ENCODE results near the gene AUTS2.

Gene AUTS2

DNA sequence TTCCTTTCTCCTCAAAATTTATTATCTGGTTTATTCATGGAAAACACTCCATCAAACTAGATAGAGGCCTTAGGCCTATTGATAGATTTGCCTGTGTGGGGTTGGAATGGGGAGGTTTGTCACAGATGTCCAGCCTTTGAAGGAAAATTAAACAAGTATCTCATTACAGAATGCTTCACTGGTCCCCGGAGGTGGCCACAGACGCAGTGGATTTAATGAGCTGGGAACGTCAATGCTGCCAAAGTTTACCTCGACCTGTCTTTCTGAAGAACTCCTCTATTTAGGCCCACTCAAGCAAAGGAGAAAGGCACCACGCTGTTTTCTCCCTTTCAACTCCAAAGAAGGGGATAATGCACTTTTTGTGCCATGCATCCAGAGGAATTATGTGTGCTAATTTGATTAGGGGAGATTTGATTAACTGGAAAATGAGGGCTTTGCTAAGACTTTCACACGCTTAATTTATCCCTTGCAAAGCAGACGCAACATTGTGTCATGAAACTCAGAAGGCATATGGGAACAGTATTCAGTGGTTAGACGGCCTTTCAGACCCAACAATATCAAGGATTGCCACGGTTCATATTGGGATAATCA is 974.9 kb downstream of the AUTS2 start (continued):
- TF ChIP-seq ATF2 (tag by site-specific recombination; IDR thresholded peaks at IDR 0.05; ENCODE audit: low read depth) (no peak), ZNF24 (tag by site-specific recombination; IDR thresholded peaks at IDR 0.05) (no peak), ZFP37 (tag by site-specific recombination; IDR thresholded peaks at IDR 0.05) (no peak), ZNF654 (tag by site-specific recombination; IDR thresholded peaks at IDR 0.05; ENCODE audit: low read depth) (no peak)

- TF ChIP-seq ZNF549 (tag by site-specific recombination; IDR thresholded peaks at IDR 0.05) (no peak), ZNF169 (tag by site-specific recombination; IDR thresholded peaks at IDR 0.05) (no peak), SP3 (tag by site-specific recombination; IDR thresholded peaks at IDR 0.05) (no peak), ZNF558 (tag by site-specific recombination; IDR thresholded peaks at IDR 0.05) (no peak), SP2 (tag by site-specific recombination; IDR thresholded peaks at IDR 0.05) (no peak), ZNF658 (tag by site-specific recombination; IDR thresholded peaks at IDR 0.05) (no peak), ZNF214 (tag by site-specific recombination; IDR thresholded peaks at IDR 0.05; ENCODE audit: borderline replicate concordance) (no peak), GLI4 (tag by site-specific recombination; IDR thresholded peaks at IDR 0.05) (no peak), SCRT1 (tag by site-specific recombination; IDR thresholded peaks at IDR 0.05; ENCODE audit: borderline replicate concordance) (no peak), ZNF514 (tag by site-specific recombination; IDR thresholded peaks at IDR 0.05) (no peak), BCL11A (tag by site-specific recombination; IDR thresholded peaks at IDR 0.05; ENCODE audit: low read depth) (no peak)
- Histone ChIP-seq H3K36me3 (ENCODE audit: control insufficient read depth in 2 of 2, insufficient read depth in 1 of 2, low read length in 2 of 2) (no peaks in the 10 kb centered on the region), H3K4me3 (ENCODE audit: low read depth, low read length) (no peak overlapping the region), H3K27ac (ENCODE audit: extremely low read depth, low read depth, low read length) (no peak overlapping the region), H3K9me3 (ENCODE audit: control insufficient read depth, insufficient read depth, low read depth, low read length) (no peaks in the 10 kb centered on the region), H3K4me1 (ENCODE audit: control insufficient read depth, insufficient read depth, low read length) (peaks cover 26% of the 10 kb centered on the region)
- ChIA-PET POLR2A (no interaction called here), CTCF (interaction anchor here (0.9 kb wide), 1 partner anchor 122 kb away, joined by 5 read pairs; no protein-coding TSS in a partner anchor)
Observed at GRCh38 chr7:70573696-70574095, 975.4 kb downstream of the AUTS2 start.

DNA sequence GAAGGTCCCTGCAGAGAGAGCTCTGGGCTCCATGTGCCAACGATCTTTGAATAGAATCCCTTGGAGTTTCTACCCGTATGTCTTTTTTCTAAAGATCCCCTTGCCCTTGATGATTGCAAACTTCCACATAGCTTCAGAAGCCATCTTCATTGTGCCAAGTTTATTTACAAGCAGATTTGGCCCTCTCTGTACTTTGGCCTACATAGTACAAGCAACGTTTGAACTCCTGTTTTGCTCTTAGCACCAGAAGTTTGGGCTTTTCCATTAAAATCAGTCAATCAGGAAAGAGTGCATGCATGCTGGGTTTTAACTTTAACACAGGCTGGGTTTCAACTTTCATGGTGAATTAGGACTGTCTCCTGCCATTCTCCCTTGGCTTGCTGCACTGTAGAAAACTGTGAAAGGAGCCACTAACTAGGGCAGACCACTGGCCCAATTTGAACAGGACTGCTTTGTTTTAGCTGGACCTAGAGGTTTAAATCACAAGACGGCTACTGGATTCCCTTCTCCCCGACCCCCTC is 976.1 kb downstream of the AUTS2 start:
- H3K36me3 ChIP-seq (ENCODE audit: control insufficient read depth in 2 of 2, insufficient read depth in 1 of 2, low read length in 2 of 2): no peaks in the 10 kb centered on the region
- peaks cover 19% of the 10 kb centered on the region for H3K4me1 ChIP-seq (ENCODE audit: control insufficient read depth, insufficient read depth, low read length)
- no peak overlapping the region for H3K27ac ChIP-seq (ENCODE audit: extremely low read depth, low read depth, low read length)
- H3K4me3 ChIP-seq (ENCODE audit: low read depth, low read length): no peak overlapping the region
- TF ChIP-seq, protein P1, sequence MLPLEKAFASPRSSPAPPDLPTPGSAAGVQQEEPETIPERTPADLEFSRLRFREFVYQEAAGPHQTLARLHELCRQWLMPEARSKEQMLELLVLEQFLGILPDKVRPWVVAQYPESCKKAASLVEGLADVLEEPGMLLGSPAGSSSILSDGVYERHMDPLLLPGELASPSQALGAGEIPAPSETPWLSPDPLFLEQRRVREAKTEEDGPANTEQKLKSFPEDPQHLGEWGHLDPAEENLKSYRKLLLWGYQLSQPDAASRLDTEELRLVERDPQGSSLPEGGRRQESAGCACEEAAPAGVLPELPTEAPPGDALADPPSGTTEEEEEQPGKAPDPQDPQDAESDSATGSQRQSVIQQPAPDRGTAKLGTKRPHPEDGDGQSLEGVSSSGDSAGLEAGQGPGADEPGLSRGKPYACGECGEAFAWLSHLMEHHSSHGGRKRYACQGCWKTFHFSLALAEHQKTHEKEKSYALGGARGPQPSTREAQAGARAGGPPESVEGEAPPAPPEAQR (tag by site-specific recombination; IDR thresholded peaks at IDR 0.05): no peak
- TF ChIP-seq ZNF560 (tag by site-specific recombination; IDR thresholded peaks at IDR 0.05; ENCODE audit: borderline replicate concordance) (no peak), ZNF510 (tag by site-specific recombination; IDR thresholded peaks at IDR 0.05; ENCODE audit: insufficient replicate concordance) (no peak), WT1 (tag by site-specific recombination; IDR thresholded peaks at IDR 0.05) (no peak)
- TF ChIP-seq, protein P2, sequence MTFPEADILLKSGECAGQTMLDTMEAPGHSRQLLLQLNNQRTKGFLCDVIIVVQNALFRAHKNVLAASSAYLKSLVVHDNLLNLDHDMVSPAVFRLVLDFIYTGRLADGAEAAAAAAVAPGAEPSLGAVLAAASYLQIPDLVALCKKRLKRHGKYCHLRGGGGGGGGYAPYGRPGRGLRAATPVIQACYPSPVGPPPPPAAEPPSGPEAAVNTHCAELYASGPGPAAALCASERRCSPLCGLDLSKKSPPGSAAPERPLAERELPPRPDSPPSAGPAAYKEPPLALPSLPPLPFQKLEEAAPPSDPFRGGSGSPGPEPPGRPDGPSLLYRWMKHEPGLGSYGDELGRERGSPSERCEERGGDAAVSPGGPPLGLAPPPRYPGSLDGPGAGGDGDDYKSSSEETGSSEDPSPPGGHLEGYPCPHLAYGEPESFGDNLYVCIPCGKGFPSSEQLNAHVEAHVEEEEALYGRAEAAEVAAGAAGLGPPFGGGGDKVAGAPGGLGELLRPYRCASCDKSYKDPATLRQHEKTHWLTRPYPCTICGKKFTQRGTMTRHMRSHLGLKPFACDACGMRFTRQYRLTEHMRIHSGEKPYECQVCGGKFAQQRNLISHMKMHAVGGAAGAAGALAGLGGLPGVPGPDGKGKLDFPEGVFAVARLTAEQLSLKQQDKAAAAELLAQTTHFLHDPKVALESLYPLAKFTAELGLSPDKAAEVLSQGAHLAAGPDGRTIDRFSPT (tag by site-specific recombination; IDR thresholded peaks at IDR 0.05): no peak
- TF ChIP-seq, protein P3, sequence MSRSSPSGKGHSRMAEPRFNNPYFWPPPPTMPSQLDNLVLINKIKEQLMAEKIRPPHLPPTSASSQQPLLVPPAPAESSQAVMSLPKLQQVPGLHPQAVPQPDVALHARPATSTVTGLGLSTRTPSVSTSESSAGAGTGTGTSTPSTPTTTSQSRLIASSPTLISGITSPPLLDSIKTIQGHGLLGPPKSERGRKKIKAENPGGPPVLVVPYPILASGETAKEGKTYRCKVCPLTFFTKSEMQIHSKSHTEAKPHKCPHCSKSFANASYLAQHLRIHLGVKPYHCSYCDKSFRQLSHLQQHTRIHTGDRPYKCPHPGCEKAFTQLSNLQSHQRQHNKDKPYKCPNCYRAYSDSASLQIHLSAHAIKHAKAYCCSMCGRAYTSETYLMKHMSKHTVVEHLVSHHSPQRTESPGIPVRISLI (tag by site-specific recombination; IDR thresholded peaks at IDR 0.05): no peak
- CTCF ChIA-PET: interaction anchor here (0.9 kb wide), 1 partner anchor 121 kb away, joined by 5 read pairs; no protein-coding TSS in a partner anchor
- no peaks in the 10 kb centered on the region for H3K9me3 ChIP-seq (ENCODE audit: control insufficient read depth, insufficient read depth, low read depth, low read length)
- POLR2A ChIA-PET: no interaction called here
